Measurements from ENCODE around the gene FLNC.

The FLNC gene

GRCh38 chr7:128831994-128832879 lies 2.0 kb downstream of the FLNC start:
- DNase-seq, result no peak

DNA sequence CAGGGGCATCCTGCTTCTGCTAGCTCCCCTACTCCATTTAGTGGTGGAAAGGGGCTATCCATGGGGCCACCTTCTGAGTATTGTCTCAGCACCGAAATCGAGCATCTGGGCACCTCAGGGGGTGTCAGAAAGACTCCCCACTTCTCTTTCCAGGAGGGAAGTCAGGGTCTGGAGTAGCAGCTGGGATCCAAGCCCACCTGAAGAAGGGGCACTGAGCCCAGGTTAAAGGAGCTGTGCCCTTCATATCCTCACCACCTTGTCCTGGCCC lies 2.6 kb downstream of the FLNC start:
- DNase-seq, result no peak

GRCh38 chr7:128833148-128833945 lies 3.1 kb downstream of the FLNC start:
- no peak for DNase-seq

DNA sequence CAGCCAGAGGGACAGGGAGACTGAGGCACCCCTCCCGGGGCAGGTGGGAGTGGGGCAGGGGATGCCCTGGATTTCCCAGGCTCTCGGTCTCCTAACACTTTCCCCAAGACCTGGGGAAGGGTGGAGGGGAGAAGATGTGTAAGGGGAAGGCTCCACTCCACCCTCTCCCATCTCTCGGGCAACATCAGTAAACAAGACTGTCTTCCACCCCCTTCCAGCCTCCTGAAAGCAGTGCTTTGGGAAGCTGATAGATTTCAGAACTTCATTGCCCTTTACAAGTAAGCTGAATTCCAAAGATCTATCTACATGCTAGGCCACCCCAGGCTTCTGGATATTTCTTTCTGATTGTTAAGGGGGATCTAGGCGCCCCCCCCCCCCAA lies 3.7 kb downstream of the FLNC start:
- no peak for DNase-seq

DNA sequence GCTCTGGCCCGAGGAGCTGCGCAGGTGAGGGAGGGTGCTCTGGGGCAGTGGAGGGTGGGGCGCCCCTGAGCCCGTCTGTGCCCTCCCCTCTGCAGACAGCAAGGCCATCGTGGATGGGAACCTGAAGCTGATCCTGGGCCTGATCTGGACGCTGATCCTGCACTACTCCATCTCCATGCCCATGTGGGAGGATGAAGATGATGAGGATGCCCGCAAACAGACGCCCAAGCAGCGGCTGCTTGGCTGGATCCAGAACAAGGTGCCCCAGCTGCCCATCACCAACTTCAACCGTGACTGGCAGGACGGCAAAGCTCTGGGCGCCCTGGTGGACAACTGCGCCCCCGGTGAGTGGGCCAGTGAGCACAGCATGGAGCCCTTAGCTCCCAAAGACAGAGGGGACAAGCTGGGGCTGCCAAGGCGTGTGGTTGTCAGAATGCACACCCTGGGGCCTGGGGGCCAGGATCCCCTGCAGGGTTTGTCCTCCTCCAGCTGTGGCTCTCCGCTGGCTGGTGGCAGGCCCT lies 5.1 kb downstream of the FLNC start:
- DNase-seq, result no peak

GRCh38 chr7:128835790-128836641 lies 5.8 kb downstream of the FLNC start:
- DNase-seq, result no peak

DNA sequence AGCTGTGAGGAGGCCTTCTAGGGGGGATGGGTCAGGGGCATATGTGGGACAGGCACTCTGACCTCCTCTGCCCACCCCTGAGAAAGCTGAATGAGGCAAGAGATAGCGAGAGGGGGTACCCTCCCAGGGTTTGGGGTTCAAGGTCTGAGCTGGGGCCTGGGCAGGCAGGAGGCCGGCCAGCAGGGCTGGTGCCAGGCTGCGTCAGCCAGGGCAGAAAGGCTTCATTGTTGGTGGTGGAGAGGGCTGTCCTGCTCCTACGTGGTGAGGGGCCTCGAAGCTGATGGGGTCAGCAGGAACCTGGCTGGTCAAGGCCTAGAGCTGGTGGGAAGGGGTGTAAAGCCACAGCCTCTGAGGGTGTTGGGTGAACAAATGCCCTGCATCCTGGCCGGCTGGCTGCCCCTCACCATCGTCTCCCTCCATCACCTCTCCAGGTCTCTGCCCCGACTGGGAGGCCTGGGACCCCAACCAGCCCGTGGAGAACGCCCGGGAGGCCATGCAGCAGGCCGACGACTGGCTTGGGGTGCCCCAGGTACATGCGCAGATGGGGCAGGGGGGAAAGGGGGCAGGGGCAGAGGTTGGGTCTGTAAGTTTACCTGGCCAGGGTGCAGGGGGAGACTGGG lies 6.6 kb downstream of the FLNC start:
- no peak for DNase-seq

- DNase-seq, result no peak
Measured at GRCh38 chr7:128837521-128837921, 7.3 kb downstream of the FLNC start.

DNA sequence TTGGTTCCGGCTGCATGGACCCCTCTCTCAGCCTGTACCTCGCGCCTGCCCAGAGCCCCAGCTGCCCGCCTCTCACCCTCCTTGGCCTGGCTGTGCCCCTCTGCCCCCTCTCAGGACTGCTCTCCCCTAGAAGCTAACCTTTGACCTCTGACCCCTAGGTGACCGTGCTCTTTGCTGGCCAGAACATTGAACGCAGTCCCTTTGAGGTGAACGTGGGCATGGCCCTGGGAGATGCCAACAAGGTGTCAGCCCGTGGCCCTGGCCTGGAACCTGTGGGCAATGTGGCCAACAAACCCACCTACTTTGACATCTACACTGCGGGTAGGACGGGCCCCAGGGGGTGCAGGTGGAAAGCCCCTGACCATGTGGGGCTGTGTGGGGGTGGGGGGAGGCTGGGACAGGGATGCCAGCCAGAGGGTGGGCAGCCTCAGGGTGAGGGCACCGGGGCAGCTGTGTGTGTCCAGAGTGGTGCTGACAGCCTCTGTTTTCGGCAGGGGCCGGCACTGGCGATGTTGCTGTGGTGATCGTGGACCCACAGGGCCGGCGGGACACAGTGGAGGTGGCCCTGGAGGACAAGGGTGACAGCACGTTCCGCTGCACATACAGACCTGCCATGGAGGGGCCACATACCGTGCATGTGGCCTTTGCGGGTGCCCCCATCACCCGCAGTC lies 8.0 kb downstream of the FLNC start:
- DNase-seq, result no peak

DNA sequence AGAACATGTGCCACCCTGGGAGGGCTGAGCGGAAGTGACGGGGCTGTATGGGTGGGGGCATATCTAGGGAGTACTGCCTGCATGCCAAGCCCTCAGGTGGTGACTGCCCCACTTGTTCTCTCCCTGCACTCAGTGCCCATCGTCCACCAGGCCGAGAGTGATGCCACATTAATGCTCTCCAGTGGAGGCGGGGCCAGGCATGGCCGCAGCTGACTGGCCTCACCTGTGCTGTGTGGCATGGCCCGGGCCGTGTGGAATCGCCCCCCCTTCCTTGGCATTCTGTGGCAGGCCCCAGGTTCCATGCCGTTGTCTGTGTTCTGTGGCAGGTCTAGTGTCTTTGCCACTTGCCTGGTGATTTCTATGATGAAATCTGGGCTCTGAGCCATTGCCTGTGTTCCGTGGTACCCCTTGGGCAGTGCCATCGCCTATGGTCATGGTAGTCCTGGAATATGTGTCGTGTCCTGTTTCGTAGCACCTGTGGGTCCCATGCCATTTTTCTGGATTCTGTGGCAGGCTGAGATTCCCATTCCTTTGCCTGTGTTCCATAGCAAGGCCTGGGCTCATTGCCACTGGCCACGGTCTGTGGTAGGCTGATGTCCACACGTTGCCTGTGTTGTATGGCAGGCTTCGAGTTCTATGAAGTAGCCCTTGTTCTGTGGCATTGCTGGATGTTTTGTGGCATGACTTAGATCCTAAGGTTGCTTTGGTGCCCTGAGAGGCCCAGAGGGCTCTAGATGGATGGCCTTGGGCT lies 8.9 kb downstream of the FLNC start:
- DNase-seq, result no peak

DNA sequence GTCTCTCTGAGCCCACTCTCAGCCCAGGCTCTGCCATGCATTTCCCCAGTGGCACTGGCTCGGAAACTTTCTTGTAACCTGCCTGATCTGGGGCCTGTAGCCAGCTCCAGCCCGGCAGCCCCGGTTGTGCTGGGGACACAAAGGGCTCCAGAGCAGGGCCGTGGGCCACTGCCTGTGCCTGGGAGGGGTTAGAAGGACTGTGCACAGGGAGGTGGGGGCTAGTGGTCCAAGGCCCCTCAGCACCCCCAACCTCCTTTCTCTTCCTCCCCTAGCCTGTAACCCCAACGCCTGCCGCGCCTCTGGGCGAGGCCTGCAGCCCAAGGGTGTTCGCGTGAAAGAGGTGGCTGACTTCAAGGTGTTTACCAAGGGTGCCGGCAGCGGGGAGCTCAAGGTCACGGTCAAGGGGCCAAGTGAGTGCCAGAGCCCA lies 9.6 kb downstream of the FLNC start:
- DNase-seq, result no peak

- no peak for DNase-seq
Measured at GRCh38 chr7:128840326-128841170, 10.3 kb downstream of the FLNC start.

- no peak for DNase-seq
Measured at GRCh38 chr7:128841171-128841690, 11.0 kb downstream of the FLNC start.

GRCh38 chr7:128841921-128842673 lies 11.9 kb downstream of the FLNC start:
- peak; percentile 65 for DNase-seq

- DNase-seq, result no peak
Measured at GRCh38 chr7:128842674-128843641, 12.8 kb downstream of the FLNC start.

DNA sequence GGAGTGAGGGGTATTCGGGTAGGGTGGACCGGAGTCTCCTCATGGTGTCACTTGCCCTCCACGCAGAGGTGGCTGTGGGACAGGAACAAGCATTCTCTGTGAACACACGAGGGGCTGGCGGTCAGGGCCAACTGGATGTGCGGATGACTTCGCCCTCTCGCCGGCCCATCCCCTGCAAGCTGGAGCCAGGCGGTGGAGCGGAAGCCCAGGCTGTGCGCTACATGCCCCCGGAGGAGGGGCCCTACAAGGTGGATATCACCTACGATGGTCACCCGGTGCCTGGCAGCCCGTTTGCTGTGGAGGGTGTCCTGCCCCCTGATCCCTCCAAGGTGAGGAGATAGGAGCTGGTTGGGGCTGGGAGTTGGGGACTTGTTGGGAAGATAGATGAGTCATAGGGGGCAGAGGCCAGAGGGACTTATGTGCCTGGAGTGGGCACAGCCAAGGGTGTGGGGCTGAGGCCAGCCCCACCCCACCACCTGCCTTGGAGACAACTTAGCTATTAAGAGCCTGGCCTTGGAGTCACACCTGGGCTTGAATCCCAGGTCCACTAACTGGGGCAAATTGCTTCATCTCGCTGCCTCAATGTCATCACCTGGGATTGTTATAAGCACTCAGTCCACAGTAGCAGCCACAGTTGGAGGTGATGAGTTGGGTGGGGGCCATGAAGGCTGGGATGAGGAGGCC lies 13.9 kb downstream of the FLNC start:
- DNase-seq, result no peak

- no peak for DNase-seq
Measured at GRCh38 chr7:128844777-128845311, 14.6 kb downstream of the FLNC start.

All from stimulated activated CD4-positive, alpha-beta T cell treated with anti-CD3 and anti-CD28 coated beads, Interleukin-1b, Interleukin-23, amount 100 ng/mL, for 48 hours (primary cell).